Ectodermal cell (in vitro differentiated cells): Measurements from ENCODE around the gene DNM3.

Experiments
- H3K27ac ChIP-seq: 2 replicates; pipeline ENCODE4 v1.7.0; 2013; ENCODE audit warnings: mild to moderate bottlenecking, low read depth, low read length; ENCODE audit not compliant: insufficient read depth, poor library complexity, severe bottlenecking
- H3K27me3 ChIP-seq: 2 replicates; pipeline ENCODE4 v1.7.0; 2013; ENCODE audit warnings: mild to moderate bottlenecking, low read length; ENCODE audit not compliant: insufficient read depth, control insufficient read depth, poor library complexity, severe bottlenecking
- H3K36me3 ChIP-seq: one replicate; pipeline ENCODE4 v1.7.0; 2013; ENCODE audit warnings: low read length; ENCODE audit not compliant: control insufficient read depth, insufficient read depth
- H3K4me1 ChIP-seq: one replicate; pipeline ENCODE4 v1.7.0; 2013; ENCODE audit warnings: low read length; ENCODE audit not compliant: control insufficient read depth, insufficient read depth
- H3K4me3 ChIP-seq: 2 replicates; pipeline ENCODE4 v1.7.0; 2013; ENCODE audit warnings: low read depth, low read length, control low read depth; ENCODE audit not compliant: insufficient read depth
- H3K9me3 ChIP-seq: 2 replicates; pipeline ENCODE4 v1.7.0; 2013; ENCODE audit warnings: mild to moderate bottlenecking, low read length, moderate library complexity; ENCODE audit not compliant: control insufficient read depth
- whole genome bisulfite sequencing, 2 experiments: methylation state at CpG; one replicate each; pipeline ENCODE4 v1.1.7; 2013; ENCODE audit warnings: missing lambda C conversion rate in 2 of 2; 5-methylcytosine and 5-hydroxymethylcytosine counted together

Gene DNM3

DNA sequence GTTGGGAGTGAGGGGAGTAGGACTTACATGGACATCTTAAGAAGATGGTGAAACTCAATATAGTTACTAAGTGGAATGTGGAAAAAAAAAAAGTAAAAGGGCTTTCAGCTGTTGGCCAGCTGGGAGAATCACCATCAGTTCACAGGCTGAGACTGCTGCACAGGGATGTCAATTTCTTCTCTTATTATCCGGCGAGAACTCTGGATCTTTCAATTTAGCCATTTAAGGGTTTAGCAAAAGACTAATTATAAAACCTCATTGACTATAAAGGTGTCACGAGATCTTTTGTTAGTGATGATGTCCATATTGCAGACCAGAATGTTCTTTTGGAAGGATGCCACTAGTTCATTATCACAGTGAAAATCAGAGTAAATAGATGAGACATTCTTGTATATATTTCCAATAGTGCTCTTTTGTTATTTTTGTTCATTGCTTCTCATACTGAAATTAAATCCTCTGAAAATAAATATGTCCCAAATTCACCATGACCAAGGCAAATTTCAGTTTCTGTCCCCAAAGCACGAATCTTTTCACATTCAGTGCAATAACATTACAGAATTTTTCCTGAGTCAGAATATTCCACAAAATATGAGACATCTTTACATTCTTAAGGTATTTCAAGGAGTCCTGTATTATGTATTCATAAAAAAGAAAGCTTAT is 266.1 kb downstream of the DNM3 start:
- WGBS, 2 experiments: 96 to 99% methylated on average over 3 to 4 of the region's 4 CpGs
- no peak overlapping the region for H3K4me3 ChIP-seq

GRCh38 chr1:172108161-172108893 is 267.0 kb downstream of the DNM3 start:
- H3K27me3 ChIP-seq: no peaks in the 10 kb centered on the region
- no peak overlapping the region for H3K27ac ChIP-seq
- H3K9me3 ChIP-seq: no peaks in the 10 kb centered on the region
- H3K36me3 ChIP-seq: no peaks in the 10 kb centered on the region
- H3K4me1 ChIP-seq: no peaks in the 10 kb centered on the region
- no peak overlapping the region for H3K4me3 ChIP-seq

More for the DNA sequence above, 266.1 kb downstream of the DNM3 start:
- Histone ChIP-seq H3K27me3 (no peaks in the 10 kb centered on the region), H3K27ac (no peak overlapping the region), H3K9me3 (no peaks in the 10 kb centered on the region), H3K36me3 (no peaks in the 10 kb centered on the region), H3K4me1 (no peaks in the 10 kb centered on the region)

DNA sequence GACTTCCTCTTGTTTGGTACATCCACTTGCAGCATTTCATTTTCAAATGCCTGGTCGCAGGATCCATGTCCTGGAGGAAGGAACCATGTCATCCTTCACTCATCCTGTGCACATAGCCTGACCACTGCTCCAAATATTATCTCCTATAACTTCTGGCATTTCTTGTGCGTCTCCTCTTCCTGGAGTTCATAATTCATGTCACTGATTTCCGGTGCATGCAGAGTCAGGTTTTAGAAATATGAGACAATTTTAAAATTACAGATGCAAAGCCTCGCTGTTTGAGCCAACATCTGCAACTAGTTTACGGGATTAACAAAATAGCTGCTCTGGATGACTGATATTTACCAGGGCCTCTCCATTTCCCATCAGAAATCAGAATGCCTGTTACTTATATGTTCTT is 268.1 kb downstream of the DNM3 start:
- Histone ChIP-seq H3K4me1 (no peaks in the 10 kb centered on the region), H3K27ac (no peak overlapping the region), H3K36me3 (no peaks in the 10 kb centered on the region), H3K27me3 (no peaks in the 10 kb centered on the region), H3K4me3 (no peak overlapping the region), H3K9me3 (no peaks in the 10 kb centered on the region)
- WGBS, 2 experiments: 95% methylated on average over 5 of the region's 5 CpGs

DNA sequence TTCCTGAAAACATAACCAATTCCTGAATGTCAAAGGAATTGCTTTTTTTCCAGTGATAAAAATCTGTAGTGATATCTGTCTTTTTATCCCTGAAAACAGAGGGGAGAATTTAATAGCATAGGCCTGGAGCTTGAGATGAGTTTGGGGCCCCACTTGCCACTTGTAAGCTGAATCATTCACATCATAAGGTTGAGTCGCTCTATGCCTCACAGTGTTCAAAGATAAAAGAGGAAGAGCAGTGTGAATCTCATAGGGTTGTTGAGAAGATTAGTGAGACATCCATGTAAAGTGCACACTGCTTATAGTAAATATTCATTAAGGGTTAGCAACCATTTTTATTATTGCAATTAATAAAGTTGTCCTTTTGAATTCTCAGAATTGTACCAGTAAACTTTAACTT is 271.3 kb downstream of the DNM3 start:
- H3K27ac ChIP-seq: no peak overlapping the region
- H3K4me3 ChIP-seq: no peak overlapping the region
- H3K36me3 ChIP-seq: no peaks in the 10 kb centered on the region
- WGBS, 2 experiments: 90 to 91% methylated on average over 1 of the region's 1 CpG
- H3K9me3 ChIP-seq: no peaks in the 10 kb centered on the region
- no peaks in the 10 kb centered on the region for H3K4me1 ChIP-seq
- H3K27me3 ChIP-seq: no peaks in the 10 kb centered on the region

DNA sequence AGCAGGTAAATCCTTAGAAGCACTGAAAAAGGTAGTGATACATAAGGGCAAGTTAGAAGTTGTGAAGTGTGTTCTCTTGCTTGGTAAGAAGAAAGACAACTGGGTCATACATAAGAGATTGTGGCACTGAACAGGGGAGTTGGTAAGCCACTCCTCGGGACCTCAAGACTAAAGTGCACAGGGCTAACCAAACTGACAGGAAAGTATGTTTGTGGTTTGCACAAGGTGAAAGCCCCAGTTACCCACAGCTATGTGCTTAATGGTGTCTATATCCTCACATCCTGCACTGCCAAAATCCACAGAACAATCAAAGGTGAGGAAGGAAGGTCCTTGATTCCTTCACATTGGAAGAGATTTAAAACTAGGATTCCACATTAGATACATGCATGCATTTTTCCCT is 276.5 kb downstream of the DNM3 start:
- H3K27ac ChIP-seq: no peak overlapping the region
- no peaks in the 10 kb centered on the region for H3K9me3 ChIP-seq
- 91 to 100% methylated on average over 1 of the region's 1 CpG for WGBS, 2 experiments
- no peaks in the 10 kb centered on the region for H3K27me3 ChIP-seq
- no peaks in the 10 kb centered on the region for H3K36me3 ChIP-seq
- H3K4me1 ChIP-seq: no peaks in the 10 kb centered on the region
- H3K4me3 ChIP-seq: no peak overlapping the region

DNA sequence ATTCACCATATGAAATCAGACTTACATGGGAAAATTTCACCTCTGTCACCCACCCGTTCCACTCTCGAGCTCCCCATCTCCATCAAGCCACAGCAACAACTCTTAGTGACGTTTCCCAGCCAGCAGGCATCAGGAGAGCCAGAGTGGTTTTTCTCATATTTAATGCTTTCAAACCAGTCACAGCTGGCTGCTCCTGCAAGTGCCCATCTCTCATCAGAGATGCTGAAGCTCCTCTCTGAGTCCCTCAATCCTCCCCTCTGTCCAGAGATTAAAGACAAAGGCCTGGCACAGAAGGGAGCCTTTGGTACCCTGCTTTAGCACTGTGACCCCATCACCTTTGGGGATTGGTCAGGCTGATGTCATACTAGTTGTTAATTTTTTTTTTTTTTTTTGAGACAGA is 277.3 kb downstream of the DNM3 start:
- Histone ChIP-seq H3K4me3 (no peak overlapping the region), H3K27me3 (no peaks in the 10 kb centered on the region), H3K4me1 (no peaks in the 10 kb centered on the region), H3K36me3 (no peaks in the 10 kb centered on the region), H3K27ac (no peak overlapping the region), H3K9me3 (no peaks in the 10 kb centered on the region)
- WGBS, 2 experiments: 90 to 91% methylated on average over 3 of the region's 3 CpGs

DNA sequence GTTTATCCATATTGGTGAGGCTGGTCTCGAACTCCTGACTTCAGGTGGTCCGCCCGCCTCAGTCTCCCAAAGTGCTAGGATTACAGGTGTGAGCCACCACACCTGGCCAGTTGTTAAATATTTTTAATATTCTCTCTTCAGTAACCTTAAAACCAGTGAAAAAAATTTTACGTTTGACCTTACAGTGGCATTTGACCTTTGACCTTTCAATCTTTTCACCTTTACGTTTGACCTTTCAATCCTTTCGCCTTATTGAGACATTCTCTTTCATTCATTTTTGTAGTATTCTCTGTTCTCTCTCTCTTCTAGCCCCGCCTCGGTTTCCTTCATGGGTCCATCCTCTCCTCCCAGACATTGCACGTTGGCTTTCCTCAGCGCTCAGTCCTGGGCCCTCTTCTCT is 277.9 kb downstream of the DNM3 start:
- Histone ChIP-seq H3K36me3 (no peaks in the 10 kb centered on the region), H3K4me1 (no peaks in the 10 kb centered on the region), H3K9me3 (no peaks in the 10 kb centered on the region), H3K27ac (no peak overlapping the region), H3K4me3 (no peak overlapping the region), H3K27me3 (no peaks in the 10 kb centered on the region)
- WGBS, 2 experiments: 94 to 96% methylated on average over 10 of the region's 10 CpGs

- Histone ChIP-seq H3K27ac (no peak overlapping the region), H3K27me3 (no peaks in the 10 kb centered on the region), H3K9me3 (no peaks in the 10 kb centered on the region), H3K36me3 (no peaks in the 10 kb centered on the region), H3K4me1 (no peaks in the 10 kb centered on the region), H3K4me3 (no peak overlapping the region)
- 89 to 98% methylated on average over 2 of the region's 2 CpGs for WGBS, 2 experiments
Observed at GRCh38 chr1:172120381-172120780, 279.1 kb downstream of the DNM3 start.

DNA sequence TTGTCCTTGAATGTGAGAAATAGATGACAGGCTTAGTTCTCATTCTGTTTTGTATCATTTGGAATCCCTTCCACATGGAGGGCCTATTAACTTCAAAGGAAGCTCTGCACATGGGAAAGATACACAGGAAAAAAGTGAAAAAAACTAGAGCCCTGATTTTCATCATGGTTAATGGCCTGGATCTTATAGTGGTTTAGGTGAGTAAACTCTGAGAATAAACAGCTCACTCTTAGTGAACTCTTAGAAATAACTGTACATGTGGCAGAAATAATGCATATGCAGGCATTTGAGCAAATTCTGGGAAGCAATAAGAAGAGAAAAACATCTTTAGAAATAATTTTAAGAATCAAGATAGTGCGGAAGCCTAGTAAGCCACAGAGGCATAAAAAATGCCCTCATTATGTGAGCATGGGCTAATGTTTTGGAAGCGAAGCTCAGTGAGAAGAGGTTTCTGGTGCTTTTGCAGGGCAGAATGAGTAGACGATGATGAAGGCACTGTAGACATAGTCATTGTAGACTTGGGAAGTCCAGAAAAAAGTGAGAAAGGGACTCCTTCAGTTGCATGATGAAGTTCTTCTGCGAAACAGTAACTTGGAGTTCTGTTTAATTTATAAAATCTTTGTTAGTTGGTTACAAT is 279.9 kb downstream of the DNM3 start:
- Histone ChIP-seq H3K27ac (no peak overlapping the region), H3K4me3 (no peak overlapping the region), H3K36me3 (no peaks in the 10 kb centered on the region), H3K9me3 (no peaks in the 10 kb centered on the region), H3K27me3 (no peaks in the 10 kb centered on the region), H3K4me1 (no peaks in the 10 kb centered on the region)
- WGBS, 2 experiments: 93 to 94% methylated on average over 4 of the region's 4 CpGs

- H3K9me3 ChIP-seq: no peaks in the 10 kb centered on the region
- H3K4me1 ChIP-seq: no peaks in the 10 kb centered on the region
- H3K36me3 ChIP-seq: no peaks in the 10 kb centered on the region
- no peaks in the 10 kb centered on the region for H3K27me3 ChIP-seq
- H3K4me3 ChIP-seq: no peak overlapping the region
- H3K27ac ChIP-seq: no peak overlapping the region
- WGBS, 2 experiments: 97 to 99% methylated on average over 3 of the region's 3 CpGs
Observed at GRCh38 chr1:172122381-172122780, 281.1 kb downstream of the DNM3 start.
